Liver (tissue), 9 donors: ENCODE data around the gene NEAT1. TPM values are rescaled to one million over a fixed set of nuclear protein-coding genes. Genes with fewer than 3 reads are reported as not detected.

Experiments used
- DNase-seq: peaks from one replicate; pipeline ENCODE4 v3.0.0-alpha.2; 2017; ENCODE audit warnings: low spot score
- H3K27ac ChIP-seq, 2 donors: one replicate each; pipeline ENCODE4 v1.7.0; 2013; ENCODE audit warnings: inconsistent platforms in 2 of 2, low read length in 2 of 2, control low read depth in 1 of 2, low read depth in 1 of 2, mild to moderate bottlenecking in 1 of 2
- H3K27me3 ChIP-seq, 4 donors: one replicate each; pipeline versions ENCODE4 v1.6.1 to v1.7.0; 2013; ENCODE audit warnings: low read length in 3 of 4, inconsistent platforms in 1 of 4, mild to moderate bottlenecking in 1 of 4, moderate library complexity in 1 of 4; ENCODE audit not compliant: control insufficient read depth in 4 of 4, insufficient read depth in 4 of 4
- H3K36me3 ChIP-seq, 4 donors: one replicate each; pipeline versions ENCODE4 v1.6.1 to v1.7.0; 2013; ENCODE audit warnings: low read length in 3 of 4, mild to moderate bottlenecking in 3 of 4, low read depth in 1 of 4, moderate library complexity in 1 of 4; ENCODE audit not compliant: control insufficient read depth in 4 of 4, insufficient read depth in 3 of 4
- H3K4me1 ChIP-seq, 4 donors: one replicate each; pipeline versions ENCODE4 v1.6.1 to v1.7.0; 2013; ENCODE audit warnings: low read length in 3 of 4, mild to moderate bottlenecking in 3 of 4, moderate library complexity in 1 of 4; ENCODE audit not compliant: control insufficient read depth in 4 of 4, insufficient read depth in 4 of 4
- H3K4me3 ChIP-seq, 3 donors: one replicate each; pipeline versions ENCODE4 v1.6.1 to v1.7.0; 2013; ENCODE audit warnings: low read length in 3 of 3, control low read depth in 1 of 3, low read depth in 1 of 3, mild to moderate bottlenecking in 1 of 3
- H3K9ac ChIP-seq, 2 donors: one replicate each; pipeline ENCODE4 v1.7.0; 2013; ENCODE audit warnings: low read length in 2 of 2, mild to moderate bottlenecking in 2 of 2, moderate library complexity in 2 of 2, control low read depth in 1 of 2, low read depth in 1 of 2
- H3K9me3 ChIP-seq, 4 donors: one replicate each; pipeline versions ENCODE4 v1.6.1 to v1.7.0; 2013; ENCODE audit warnings: low read length in 3 of 4; ENCODE audit not compliant: control insufficient read depth in 4 of 4
- ATF3 ChIP-seq: IDR thresholded peaks from 2 replicates; pipeline ENCODE4 v1.6.1; 2016; ENCODE audit warnings: antibody characterized with exemption
- CTCF ChIP-seq: fragments of 150-350 bp; IDR thresholded peaks from 2 replicates; pipeline ENCODE4 v1.5.1; 2017; ENCODE audit warnings: improper control_type of control experiment, low read depth, low read length; ENCODE audit not compliant: missing input control
- EGR1 ChIP-seq, 2 donors: IDR thresholded peaks; 2 replicates each; pipeline ENCODE4 v1.6.1; 2016 to 2018; ENCODE audit warnings: antibody characterized with exemption in 2 of 2, low read depth in 2 of 2
- FOXA1 ChIP-seq: IDR thresholded peaks from 2 replicates; pipeline ENCODE4 v1.6.1; 2016; ENCODE audit warnings: antibody characterized with exemption
- GABPA ChIP-seq, 2 donors: IDR thresholded peaks in 1 of 2; conservative IDR thresholded peaks in 1 of 2; 2 replicates each; pipeline ENCODE4 v1.6.1; 2016; ENCODE audit warnings: antibody characterized with exemption in 2 of 2, mild to moderate bottlenecking in 1 of 2, moderate library complexity in 1 of 2
- HNF4A ChIP-seq, 2 donors: conservative IDR thresholded peaks; 2 replicates each; pipeline ENCODE4 v1.6.1; 2016; ENCODE audit warnings: antibody characterized with exemption in 2 of 2, mild to moderate bottlenecking in 2 of 2
- JUND ChIP-seq, 2 donors: IDR thresholded peaks; 2 replicates each; pipeline ENCODE4 v1.6.1; 2016; ENCODE audit warnings: antibody characterized with exemption in 2 of 2
- MAX ChIP-seq: IDR thresholded peaks from 2 replicates; pipeline ENCODE4 v1.6.1; 2016; ENCODE audit warnings: antibody characterized with exemption
- NR2F2 ChIP-seq: IDR thresholded peaks from 2 replicates; pipeline ENCODE4 v1.6.1; 2016; ENCODE audit warnings: antibody characterized with exemption
- RAD21 ChIP-seq, 2 donors: IDR thresholded peaks; 2 replicates each; pipeline ENCODE4 v1.6.1; 2016; ENCODE audit warnings: antibody characterized with exemption in 2 of 2, mild to moderate bottlenecking in 2 of 2
- REST ChIP-seq: IDR thresholded peaks from 2 replicates; pipeline ENCODE4 v1.6.1; 2016; ENCODE audit warnings: antibody characterized with exemption, mild to moderate bottlenecking
- RXRA ChIP-seq, 2 donors: IDR thresholded peaks; 2 replicates each; pipeline ENCODE4 v1.6.1; 2017 to 2018; ENCODE audit warnings: antibody characterized with exemption in 2 of 2, mild to moderate bottlenecking in 1 of 2
- SP1 ChIP-seq: IDR thresholded peaks from 2 replicates; pipeline ENCODE4 v1.6.1; 2018; ENCODE audit warnings: antibody characterized with exemption, mild to moderate bottlenecking
- TAF1 ChIP-seq: conservative IDR thresholded peaks from 2 replicates; pipeline ENCODE4 v1.6.1; 2016; ENCODE audit warnings: antibody characterized with exemption, mild to moderate bottlenecking
- YY1 ChIP-seq: IDR thresholded peaks from 2 replicates; pipeline ENCODE4 v1.6.1; 2016; ENCODE audit warnings: antibody characterized with exemption, mild to moderate bottlenecking
- ZBTB33 ChIP-seq: IDR thresholded peaks from 2 replicates; pipeline ENCODE4 v1.6.1; 2016; ENCODE audit warnings: antibody characterized with exemption
- whole genome bisulfite sequencing: extraction: QIAGEN DNeasy Blood & Tissue Kit; methylation state at CpG from one replicate; pipeline ENCODE4 v1.1.7; 2013; 5-methylcytosine and 5-hydroxymethylcytosine counted together
- polyA plus RNA-seq, 2 donors: library from polyadenylated mRNA; stranded (reverse) in 1 of 2; unstranded in 1 of 2; fragments of 200-250 nt in 1 of 2; fragments of >200 nt in 1 of 2; fragmentation: Nextera tagmentation in 1 of 2; extraction: Ambion mirVana in 1 of 2; gene quantifications; one replicate each; pipeline versions ENCODE4 v1.2.1 to v1.2.3, GENCODE V29; 2013 to 2015
- total RNA-seq, 2 donors: library from RNA; depleted of rRNA; stranded (reverse); fragments of >200 nt; gene quantifications; one replicate each; pipeline ENCODE4 v1.2.3, GENCODE V29; 2014
- donor health status: healthy.
- donor health status: healthy.
- donor health status: healthy.
- donor health status: healthy.
- donor health status: healthy.

Gene NEAT1
- total and polyA plus RNA-seq, 4 donors: 29.6 to 1,968 (median 80.8) TPM

- TF ChIP-seq TAF1: no peak
- TF ChIP-seq HNF4A (conservative IDR thresholded peaks at IDR 0.05): no peak
- TF ChIP-seq GABPA (IDR thresholded peaks at IDR 0.05 in 1 of 2, conservative IDR thresholded peaks at IDR 0.05 in 1 of 2): no peak
- TF ChIP-seq JUND (IDR thresholded peaks at IDR 0.05): no peak
- no peak for TF ChIP-seq SP1
- TF ChIP-seq CTCF: no peak
- TF ChIP-seq RAD21 (IDR thresholded peaks at IDR 0.05): no peak
- TF ChIP-seq YY1: no peak
- TF ChIP-seq ZBTB33: no peak
- TF ChIP-seq NR2F2: no peak
- no peak for TF ChIP-seq EGR1 (IDR thresholded peaks at IDR 0.05; ENCODE audit: low read depth in 2 of 2)
- no peak for TF ChIP-seq REST
- no peak for TF ChIP-seq ATF3
- no peak for TF ChIP-seq RXRA (IDR thresholded peaks at IDR 0.05)
- no peak for TF ChIP-seq MAX
- TF ChIP-seq FOXA1: no peak
- Histone ChIP-seq H3K27me3 (no peaks in the 10 kb centered on the region), H3K4me3 (peak overlapping the region; percentile 35 to 65 (median 64)), H3K9ac (peak overlapping the region; percentile 98), H3K9me3 (no peaks in the 10 kb centered on the region), H3K27ac (peak overlapping the region; percentile 99 to 100), H3K4me1 (peaks cover 11 to 39% (median 23%) of the 10 kb centered on the region in 4 donors), H3K36me3 (no peaks in the 10 kb centered on the region)
- DNase-seq: no peak
- WGBS: 8% methylated on average over 7 of the region's 7 CpGs
These were observed 3.2 kb upstream of the NEAT1 start for GRCh38 chr11:65419460-65419771.
